CD8-positive, alpha-beta memory T cell (primary cell): ENCODE measurements around the gene ACTG1. TPM values are rescaled to one million over a fixed set of nuclear protein-coding genes. Genes with fewer than 3 reads are reported as not detected.

Source experiments
- CTCF ChIA-PET: fragments of 350-600 bp; sonication (Branson Sonifier 250); formaldehyde crosslinking; loops from one replicate; lab custom pipeline; 2021; ENCODE audit warnings: antibody characterized with exemption; lab: Charles Lee
- POLR2A ChIA-PET: fragments of 350-600 bp; sonication (Branson Sonifier 250); formaldehyde crosslinking; loops from one replicate; lab custom pipeline; 2021; ENCODE audit warnings: antibody characterized with exemption; lab: Charles Lee
- DNase-seq, 5 donors: peaks; one replicate each; pipeline versions ENCODE4 v3.0.0 to v3.0.0-alpha.2; 2020 to 2022; ENCODE audit warnings: mixed read lengths in 1 of 5
- H3K27ac ChIP-seq: one replicate; pipeline ENCODE4 v1.7.0; 2013; ENCODE audit warnings: low read depth, mild to moderate bottlenecking, low read length, moderate library complexity
- H3K27me3 ChIP-seq: 2 replicates; pipeline ENCODE4 v1.7.0; 2013; ENCODE audit warnings: low read length, mild to moderate bottlenecking; ENCODE audit not compliant: insufficient read depth, poor library complexity, severe bottlenecking
- H3K36me3 ChIP-seq: 2 replicates; pipeline ENCODE4 v1.7.0; 2013; ENCODE audit warnings: mild to moderate bottlenecking, low read length, moderate library complexity; ENCODE audit not compliant: insufficient read depth
- H3K4me1 ChIP-seq: 2 replicates; pipeline ENCODE4 v1.7.0; 2013; ENCODE audit warnings: mild to moderate bottlenecking, low read length, moderate library complexity; ENCODE audit not compliant: insufficient read depth
- H3K4me3 ChIP-seq: 2 replicates; pipeline ENCODE4 v1.7.0; 2013; ENCODE audit warnings: mild to moderate bottlenecking, low read length
- H3K9me3 ChIP-seq: 2 replicates; pipeline ENCODE4 v1.7.0; 2013; ENCODE audit warnings: mild to moderate bottlenecking, low read length
- H3K27ac Mint-ChIP-seq, 8 donors: one replicate each; pipeline ENCODE4 v1.8.0; 2020 to 2021; ENCODE audit warnings: mixed read lengths in 8 of 8, mild to moderate bottlenecking in 6 of 8, inconsistent platforms in 3 of 8, moderate library complexity in 3 of 8
- H3K27me3 Mint-ChIP-seq, 2 donors: one replicate each; pipeline ENCODE4 v1.8.0; 2020 to 2021; ENCODE audit warnings: mixed read lengths in 2 of 2, mild to moderate bottlenecking in 1 of 2, moderate library complexity in 1 of 2
- H3K36me3 Mint-ChIP-seq, 3 donors: one replicate each; pipeline ENCODE4 v1.8.0; 2020 to 2021; ENCODE audit warnings: mixed read lengths in 3 of 3, inconsistent platforms in 1 of 3, mild to moderate bottlenecking in 1 of 3
- H3K4me1 Mint-ChIP-seq, 3 donors: one replicate each; pipeline ENCODE4 v1.8.0; 2020 to 2021; ENCODE audit warnings: mixed read lengths in 3 of 3, inconsistent platforms in 1 of 3, mild to moderate bottlenecking in 1 of 3
- H3K4me3 Mint-ChIP-seq, 7 donors: one replicate each; pipeline ENCODE4 v1.8.0; 2020 to 2021; ENCODE audit warnings: mixed read lengths in 7 of 7, mild to moderate bottlenecking in 6 of 7, moderate library complexity in 4 of 7, inconsistent platforms in 2 of 7
- H3K9me3 Mint-ChIP-seq, 5 donors: one replicate each; pipeline ENCODE4 v1.8.0; 2020 to 2022; ENCODE audit warnings: mixed read lengths in 5 of 5, mild to moderate bottlenecking in 3 of 5, moderate library complexity in 2 of 5, inconsistent platforms in 1 of 5
- polyA plus RNA-seq: library from polyadenylated mRNA; unstranded; fragments of 300-500 nt; fragmentation: Illumina TruSeq; gene quantifications from one replicate; pipeline ENCODE4 v1.2.3, GENCODE V29; 2021
- total RNA-seq, 2 experiments: library from RNA; stranded (reverse); gene quantifications; one replicate each; pipeline ENCODE4 v1.2.3, GENCODE V29; 2021

The ACTG1 gene
- total and polyA plus RNA-seq, 3 experiments from 2014 or later, result 1,950 to 5,190 (median 5,175) TPM

DNA sequence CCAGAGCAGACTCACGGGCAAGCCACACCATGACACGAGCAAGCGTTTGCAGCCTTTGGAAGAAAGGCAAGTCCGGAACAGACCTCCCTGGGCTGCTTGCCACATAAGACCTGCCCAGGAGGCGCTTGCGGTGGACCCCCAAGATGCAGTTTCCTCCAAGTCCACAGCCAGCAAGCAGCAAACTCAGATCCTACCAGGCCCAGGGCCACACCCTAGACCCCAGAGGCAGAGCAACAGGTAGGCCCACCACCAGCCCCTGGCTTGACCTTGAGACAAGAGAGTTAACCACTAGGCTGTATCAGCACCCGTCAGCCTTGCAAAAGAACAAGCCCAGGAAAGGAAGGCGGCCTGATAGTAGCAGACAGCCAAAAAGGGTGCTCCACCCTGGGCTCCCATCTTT lies 37.2 kb upstream of the ACTG1 start:
- CTCF ChIA-PET, result interaction anchor here (1.0 kb wide), 1 partner anchor 31 kb away, joined by 3 read pairs; no protein-coding TSS in a partner anchor
- Mint-ChIP-seq H3K9me3 (no peaks in the 10 kb centered on the region), H3K4me1 (peaks cover 30 to 43% (median 32%) of the 10 kb centered on the region in 3 donors), H3K4me3 (peak overlapping the region; percentile 63 to 89 (median 82)), H3K27ac (peak overlapping the region in 2 of 8 donors; percentile 70 to 89), H3K36me3 (peaks cover 0 to 57% (median 2%) of the 10 kb centered on the region in 3 donors), H3K27me3 (peaks cover 0 to 3% of the 10 kb centered on the region in 2 donors)
- H3K4me1 ChIP-seq, result peaks cover 22% of the 10 kb centered on the region
- no peak for DNase-seq
- no peaks in the 10 kb centered on the region for H3K27me3 ChIP-seq
- H3K4me3 ChIP-seq, result no peak overlapping the region
- H3K36me3 ChIP-seq, result no peaks in the 10 kb centered on the region
- H3K9me3 ChIP-seq, result no peaks in the 10 kb centered on the region
- H3K27ac ChIP-seq, result no peak overlapping the region
- POLR2A ChIA-PET, result no interaction called here

GRCh38 chr17:81549031-81549557 lies 36.5 kb upstream of the ACTG1 start:
- CTCF ChIA-PET, result no interaction called here

DNA sequence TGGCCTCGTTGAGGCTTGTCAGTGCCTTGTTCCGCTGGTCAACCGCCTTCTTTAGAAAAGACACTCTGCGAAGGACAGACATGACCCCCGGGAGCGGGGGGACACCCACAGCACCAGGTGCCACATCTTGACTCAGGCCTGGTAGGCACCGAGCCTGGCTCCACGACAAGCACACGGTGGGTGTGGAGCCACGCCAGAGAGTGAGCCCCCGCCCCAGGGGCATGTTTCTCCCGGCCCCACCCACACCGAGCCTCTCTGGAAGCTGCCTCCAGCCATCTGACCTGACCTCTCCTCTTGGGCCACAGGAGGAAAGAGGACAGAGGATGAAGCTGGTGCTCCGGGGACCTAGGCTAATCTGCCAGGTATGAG lies 35.0 kb upstream of the ACTG1 start:
- ChIA-PET POLR2A (no interaction called here), CTCF (no interaction called here)
- Histone ChIP-seq H3K4me3 (no peak overlapping the region), H3K36me3 (no peaks in the 10 kb centered on the region), H3K4me1 (peaks cover 8% of the 10 kb centered on the region), H3K27ac (no peak overlapping the region), H3K9me3 (no peaks in the 10 kb centered on the region), H3K27me3 (no peaks in the 10 kb centered on the region)
- Mint-ChIP-seq H3K36me3 (peaks cover 0 to 71% (median 2%) of the 10 kb centered on the region in 3 donors), H3K27ac (peak overlapping the region in 1 of 8 donors; percentile 36), H3K4me3 (peak overlapping the region in 1 of 7 donors; percentile 67), H3K27me3 (peaks cover 0 to 3% of the 10 kb centered on the region in 2 donors), H3K4me1 (peaks cover 13 to 24% (median 14%) of the 10 kb centered on the region in 3 donors), H3K9me3 (no peaks in the 10 kb centered on the region)
- no peak for DNase-seq

More at GRCh38 chr17:81549031-81549557, 36.5 kb upstream of the ACTG1 start:
- H3K27ac Mint-ChIP-seq, result peak overlapping the region in 1 of 8 donors; percentile 89
- Histone ChIP-seq H3K27me3 (no peaks in the 10 kb centered on the region), H3K4me3 (no peak overlapping the region), H3K4me1 (peaks cover 18% of the 10 kb centered on the region), H3K27ac (no peak overlapping the region), H3K9me3 (no peaks in the 10 kb centered on the region), H3K36me3 (no peaks in the 10 kb centered on the region)
- no peak for DNase-seq
- POLR2A ChIA-PET, result interaction anchor here (0.7 kb wide), 1 partner anchor 15 kb away, joined by 3 read pairs; no protein-coding TSS in a partner anchor
- peak overlapping the region in 4 of 7 donors; percentile 15 to 86 (median 82) for H3K4me3 Mint-ChIP-seq
- peaks cover 0 to 3% of the 10 kb centered on the region in 2 donors for H3K27me3 Mint-ChIP-seq
- H3K4me1 Mint-ChIP-seq, result peaks cover 26 to 39% (median 27%) of the 10 kb centered on the region in 3 donors
- no peaks in the 10 kb centered on the region for H3K9me3 Mint-ChIP-seq
- H3K36me3 Mint-ChIP-seq, result peaks cover 0 to 60% (median 2%) of the 10 kb centered on the region in 3 donors

GRCh38 chr17:81546906-81547613 lies 34.5 kb upstream of the ACTG1 start:
- Mint-ChIP-seq H3K9me3 (no peaks in the 10 kb centered on the region), H3K4me3 (no peak overlapping the region), H3K27me3 (peaks cover 0 to 3% of the 10 kb centered on the region in 2 donors), H3K36me3 (peaks cover 0 to 75% (median 2%) of the 10 kb centered on the region in 3 donors), H3K27ac (no peak overlapping the region), H3K4me1 (peaks cover 13 to 24% (median 14%) of the 10 kb centered on the region in 3 donors)
- Histone ChIP-seq H3K27ac (no peak overlapping the region), H3K36me3 (no peaks in the 10 kb centered on the region), H3K27me3 (no peaks in the 10 kb centered on the region), H3K9me3 (no peaks in the 10 kb centered on the region), H3K4me3 (no peak overlapping the region), H3K4me1 (peaks cover 8% of the 10 kb centered on the region)
- no peak for DNase-seq
- ChIA-PET CTCF (no interaction called here), POLR2A (no interaction called here)

DNA sequence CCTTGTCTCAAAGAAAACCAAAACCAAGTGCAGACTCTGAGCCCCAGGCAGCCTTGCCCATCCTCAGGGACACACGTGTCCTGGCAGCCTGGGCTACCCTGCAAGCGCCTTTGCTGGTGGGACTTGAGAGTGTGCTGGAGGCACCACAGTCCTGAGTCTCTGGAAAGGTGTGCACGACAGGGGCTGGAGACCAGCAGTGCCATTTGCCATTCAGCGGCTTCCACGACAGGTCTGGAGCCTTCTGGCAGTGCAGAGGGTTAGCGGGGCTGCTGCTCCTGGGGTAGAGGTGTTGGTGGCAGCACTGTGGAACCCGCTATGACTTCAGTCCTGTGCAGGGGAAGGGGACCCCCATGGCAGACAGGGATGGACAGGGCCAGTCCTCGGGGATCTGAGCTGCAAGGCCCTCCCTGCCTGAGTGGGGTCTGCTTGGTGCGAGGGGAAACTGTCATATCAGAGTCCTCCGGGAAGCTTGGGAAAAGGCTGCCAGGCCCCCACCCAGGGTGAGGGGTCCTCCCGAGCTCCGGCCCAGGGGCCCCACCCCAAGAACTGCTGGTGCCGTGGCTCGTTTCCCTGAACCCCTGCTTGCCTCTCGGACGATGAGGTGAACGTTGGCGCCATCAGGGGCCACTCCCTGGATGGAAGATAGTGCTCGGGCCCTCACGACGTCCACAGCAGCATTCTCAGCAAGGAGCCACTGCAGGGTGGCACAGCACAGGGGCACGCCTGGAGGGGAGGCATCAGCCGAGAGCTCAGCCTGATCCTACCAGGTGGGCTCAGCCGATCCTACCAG lies 32.8 kb upstream of the ACTG1 start:
- H3K36me3 Mint-ChIP-seq, result peaks cover 0 to 82% (median 2%) of the 10 kb centered on the region in 3 donors
- no peaks in the 10 kb centered on the region for H3K27me3 Mint-ChIP-seq
- Histone ChIP-seq H3K27me3 (no peaks in the 10 kb centered on the region), H3K4me1 (no peaks in the 10 kb centered on the region), H3K9me3 (no peaks in the 10 kb centered on the region), H3K4me3 (no peak overlapping the region), H3K36me3 (no peaks in the 10 kb centered on the region), H3K27ac (no peak overlapping the region)
- no peak for DNase-seq
- no peaks in the 10 kb centered on the region for H3K9me3 Mint-ChIP-seq
- CTCF ChIA-PET, result interaction anchor here (0.8 kb wide), 1 partner anchor 61 kb away, joined by 3 read pairs; no protein-coding TSS in a partner anchor
- H3K4me3 Mint-ChIP-seq, result peak overlapping the region in 1 of 7 donors; percentile 32
- peaks cover 5 to 11% (median 5%) of the 10 kb centered on the region in 3 donors for H3K4me1 Mint-ChIP-seq
- no peak overlapping the region for H3K27ac Mint-ChIP-seq
- POLR2A ChIA-PET, result no interaction called here

GRCh38 chr17:81544281-81544974 lies 31.8 kb upstream of the ACTG1 start:
- H3K27me3 Mint-ChIP-seq, result no peaks in the 10 kb centered on the region
- peak overlapping the region in 1 of 8 donors; percentile 43 for H3K27ac Mint-ChIP-seq
- Histone ChIP-seq H3K9me3 (no peaks in the 10 kb centered on the region), H3K27me3 (no peaks in the 10 kb centered on the region), H3K4me3 (no peak overlapping the region), H3K27ac (no peak overlapping the region), H3K4me1 (no peaks in the 10 kb centered on the region), H3K36me3 (no peaks in the 10 kb centered on the region)
- DNase-seq, result no peak
- no peak overlapping the region for H3K4me3 Mint-ChIP-seq
- CTCF ChIA-PET, result no interaction called here
- peaks cover 1 to 2% (median 2%) of the 10 kb centered on the region in 3 donors for H3K4me1 Mint-ChIP-seq
- peaks cover 0 to 79% (median 2%) of the 10 kb centered on the region in 3 donors for H3K36me3 Mint-ChIP-seq
- H3K9me3 Mint-ChIP-seq, result no peaks in the 10 kb centered on the region
- POLR2A ChIA-PET, result no interaction called here

GRCh38 chr17:81543756-81544155 lies 31.2 kb upstream of the ACTG1 start:
- Mint-ChIP-seq H3K36me3 (peaks cover 0 to 73% (median 2%) of the 10 kb centered on the region in 3 donors), H3K27me3 (no peaks in the 10 kb centered on the region), H3K9me3 (no peaks in the 10 kb centered on the region), H3K27ac (no peak overlapping the region), H3K4me3 (no peak overlapping the region), H3K4me1 (no peaks in the 10 kb centered on the region)
- H3K9me3 ChIP-seq, result no peaks in the 10 kb centered on the region
- H3K4me3 ChIP-seq, result no peak overlapping the region
- no peak overlapping the region for H3K27ac ChIP-seq
- H3K4me1 ChIP-seq, result no peaks in the 10 kb centered on the region
- DNase-seq, result no peak
- no peaks in the 10 kb centered on the region for H3K27me3 ChIP-seq
- POLR2A ChIA-PET, result no interaction called here
- H3K36me3 ChIP-seq, result no peaks in the 10 kb centered on the region
- CTCF ChIA-PET, result no interaction called here
